HG03039 (cell line): ENCODE data around the gene CD8A.
A peak's percentile ranks its signal among the peaks of the same experiment; 100 is the strongest.

Experiments used
- ATAC-seq: cut with Tn5 transposase; IDR thresholded peaks from one replicate; pipeline ENCODE4 v1.9.1; 2021; ENCODE audit warnings: mild to moderate bottlenecking, moderate library complexity; ENCODE audit not compliant: unreplicated experiment

The CD8A gene

DNA sequence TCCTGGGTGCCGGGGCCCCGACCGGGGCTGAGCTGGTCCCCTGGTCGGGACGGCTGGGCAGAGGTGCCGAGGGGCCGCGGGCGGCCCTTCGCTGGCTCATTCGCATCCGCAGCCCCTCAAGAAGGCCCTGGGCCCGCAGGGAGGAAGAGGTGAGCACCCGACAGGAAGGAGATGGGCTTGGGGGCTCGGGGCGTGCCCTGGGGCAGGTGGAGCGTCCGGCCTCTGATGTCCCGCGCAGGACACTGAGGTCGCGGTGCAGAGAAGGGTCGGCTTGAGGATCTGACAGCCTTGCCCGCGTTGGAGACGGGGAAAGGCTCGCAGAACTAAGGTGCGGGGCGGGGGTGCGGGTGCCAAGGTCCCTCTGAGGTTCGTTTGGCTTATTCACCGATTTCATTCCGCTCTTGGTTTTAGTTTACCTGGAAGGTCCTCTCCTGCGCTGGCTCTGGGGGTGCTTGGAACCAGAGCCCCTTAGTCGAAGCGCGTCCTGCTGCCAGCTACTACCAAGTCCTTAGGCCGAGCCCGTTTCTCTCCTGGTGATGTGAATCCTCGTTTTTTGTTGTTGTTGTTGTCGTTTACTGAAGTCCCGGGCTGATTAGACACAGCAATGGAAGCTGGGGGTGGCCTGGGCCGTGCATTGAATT lies 18.9 kb upstream of the CD8A start:
- no peak for ATAC-seq

DNA sequence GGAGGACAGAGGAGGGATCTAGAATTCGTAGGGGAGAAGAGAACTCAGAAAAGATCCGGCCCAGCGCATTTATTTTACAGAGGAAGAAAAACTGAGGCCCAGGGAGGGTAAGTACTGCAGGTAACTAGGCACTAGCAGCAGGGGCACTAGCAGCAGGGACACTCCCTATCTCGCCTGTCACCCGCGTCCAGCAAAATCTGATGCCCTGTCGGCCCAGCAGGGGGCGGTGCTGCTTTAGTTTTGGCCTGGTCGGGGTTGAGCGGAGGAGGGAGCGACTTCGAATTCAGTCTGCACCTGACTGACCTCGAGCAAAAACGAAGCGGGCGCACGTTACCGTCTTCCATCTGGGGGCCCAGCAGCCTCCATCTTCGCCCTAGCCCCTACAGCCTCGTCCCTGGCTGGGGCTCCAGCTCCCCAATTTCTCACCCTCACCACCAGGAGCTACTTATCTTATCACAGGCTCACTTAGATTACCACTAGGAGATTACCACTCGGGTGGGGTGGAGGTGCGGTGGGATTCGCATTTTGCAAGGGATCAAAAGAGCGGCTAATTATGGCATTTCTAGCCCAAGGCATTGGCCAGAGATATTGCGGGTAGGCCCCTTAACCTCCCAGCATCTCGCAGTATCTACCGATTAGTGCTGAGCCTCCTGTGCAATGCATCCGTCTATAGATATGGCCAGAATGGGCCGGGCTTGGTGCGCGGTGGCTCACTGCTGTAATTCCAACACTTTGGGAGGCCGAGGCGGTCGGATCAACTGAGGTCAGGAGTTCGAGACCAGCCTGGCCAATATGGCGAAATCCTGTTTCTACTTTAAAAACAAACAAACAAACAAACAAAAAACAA lies 17.8 kb upstream of the CD8A start:
- ATAC-seq: peak; percentile 85

DNA sequence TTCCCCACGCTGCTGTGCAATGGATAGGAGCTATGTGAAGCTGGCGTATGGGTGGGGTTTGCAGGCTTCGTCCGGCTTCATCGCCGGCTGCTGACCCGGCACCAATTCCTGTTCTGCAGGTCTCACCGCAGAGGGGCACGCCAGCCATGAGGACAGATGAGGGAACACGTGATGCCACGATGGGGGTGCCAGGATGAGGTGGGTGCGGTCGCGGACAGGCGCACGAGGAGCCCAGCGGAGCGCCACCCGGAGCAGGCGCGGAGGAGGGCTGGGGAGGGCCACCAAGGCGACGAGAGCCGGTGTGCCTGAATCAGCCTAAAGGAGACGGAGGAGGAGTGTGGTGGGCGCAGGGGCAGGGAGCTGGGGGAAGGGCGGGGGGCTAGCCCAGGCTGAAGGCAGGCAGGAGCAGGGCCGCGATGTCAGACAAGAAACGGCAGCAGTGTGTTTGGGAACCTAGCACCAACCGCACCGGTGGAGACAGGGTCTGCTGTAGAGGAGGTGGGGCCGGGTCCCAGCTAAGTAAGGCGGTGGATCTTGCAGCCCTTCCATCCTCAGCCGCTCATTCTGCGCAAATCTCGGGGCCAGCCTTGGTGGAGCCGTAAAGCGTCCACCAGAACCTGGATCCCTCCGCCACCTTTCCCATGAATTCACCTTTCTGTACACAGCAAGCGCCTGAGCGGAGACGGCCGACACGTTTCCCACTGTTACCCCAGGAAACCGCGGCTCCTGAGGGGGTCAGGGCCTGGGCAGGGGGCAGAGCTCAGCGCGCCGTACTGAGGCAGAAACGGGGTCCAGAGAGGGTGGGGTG lies 17.0 kb upstream of the CD8A start:
- no peak for ATAC-seq

DNA sequence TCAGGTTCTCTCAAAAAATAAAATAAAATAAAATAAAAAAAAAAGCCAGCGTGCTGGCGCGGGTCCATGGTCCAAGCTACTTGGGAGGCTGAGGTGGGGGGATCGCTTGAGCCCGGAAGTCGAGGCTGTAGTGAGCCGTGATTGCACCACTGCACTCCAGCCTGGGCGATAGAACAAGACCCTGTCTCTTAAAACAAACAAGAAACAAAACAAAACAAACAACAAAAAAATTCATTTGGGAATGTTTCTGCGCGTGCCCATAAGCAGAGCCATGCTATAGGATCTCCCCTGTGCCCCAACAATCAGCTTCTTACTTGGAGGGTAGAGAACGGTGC lies 16.4 kb upstream of the CD8A start:
- no peak for ATAC-seq

GRCh38 chr2:86806059-86806857 lies 15.5 kb upstream of the CD8A start:
- ATAC-seq: no peak

DNA sequence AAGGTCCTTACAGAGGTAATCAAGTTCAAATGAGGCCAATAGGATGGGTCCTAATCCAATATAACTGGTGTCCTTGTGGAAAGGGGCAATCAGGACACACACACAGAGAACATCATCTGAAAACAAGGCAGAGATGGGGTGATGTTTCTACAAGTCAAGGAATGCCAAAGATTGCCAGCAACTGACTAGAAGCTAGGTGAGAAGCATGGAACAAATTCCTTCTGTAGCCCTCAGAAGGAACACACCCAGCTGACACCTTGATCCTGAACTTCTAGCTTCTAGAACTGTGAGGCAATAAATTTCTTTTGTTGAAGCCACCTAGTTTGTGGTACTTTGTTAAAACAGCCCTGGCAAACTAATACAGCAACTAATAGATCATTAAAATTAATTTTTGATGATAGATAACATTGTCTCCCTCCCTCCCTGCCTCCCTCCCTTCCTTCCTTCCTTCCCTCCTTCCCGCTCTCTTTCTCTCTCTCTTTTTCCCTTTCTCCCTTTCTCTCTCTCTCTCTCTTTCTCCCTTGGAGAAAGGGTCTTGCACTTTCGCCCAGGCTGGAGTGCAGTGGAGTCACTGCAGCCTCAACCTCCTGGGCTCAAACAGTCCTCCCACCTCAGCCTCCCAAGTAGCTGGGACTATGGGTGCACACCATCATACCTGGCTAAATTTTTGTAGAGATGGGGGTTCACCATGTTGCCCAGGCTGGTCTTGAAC lies 10.3 kb upstream of the CD8A start:
- no peak for ATAC-seq

GRCh38 chr2:86794861-86795260 lies 4.1 kb upstream of the CD8A start:
- ATAC-seq: no peak

GRCh38 chr2:86793752-86794151 lies 3.0 kb upstream of the CD8A start:
- no peak for ATAC-seq

- no peak for ATAC-seq
Measured at GRCh38 chr2:86791573-86791972, 860 bp upstream of the CD8A start.

DNA sequence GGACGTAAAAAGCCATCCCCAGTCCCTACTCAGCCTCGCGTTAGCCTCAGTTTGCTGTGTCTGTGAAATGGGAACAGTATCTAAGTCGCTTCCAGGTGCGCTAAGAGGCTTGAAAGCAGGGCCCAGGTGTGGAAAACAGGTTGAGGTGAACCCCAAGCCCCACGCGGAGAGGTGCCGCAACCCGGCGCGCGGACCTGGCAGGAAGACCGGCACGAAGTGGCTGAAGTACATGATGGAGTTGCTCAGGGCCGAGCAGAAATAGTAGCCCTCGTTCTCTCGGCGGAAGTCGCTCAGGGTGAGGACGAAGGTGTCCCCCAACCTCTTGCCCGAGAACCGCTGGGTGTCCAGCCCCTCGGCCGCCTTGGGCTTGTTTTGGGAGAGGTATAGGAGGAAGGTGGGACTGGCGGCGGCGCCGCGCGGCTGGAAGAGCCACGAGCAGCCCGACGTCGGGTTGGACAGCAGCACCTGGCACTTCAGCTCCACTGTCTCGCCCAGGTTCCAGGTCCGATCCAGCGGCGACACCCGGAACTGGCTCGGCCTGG lies 508 bp downstream of the CD8A start:
- ATAC-seq: no peak

DNA sequence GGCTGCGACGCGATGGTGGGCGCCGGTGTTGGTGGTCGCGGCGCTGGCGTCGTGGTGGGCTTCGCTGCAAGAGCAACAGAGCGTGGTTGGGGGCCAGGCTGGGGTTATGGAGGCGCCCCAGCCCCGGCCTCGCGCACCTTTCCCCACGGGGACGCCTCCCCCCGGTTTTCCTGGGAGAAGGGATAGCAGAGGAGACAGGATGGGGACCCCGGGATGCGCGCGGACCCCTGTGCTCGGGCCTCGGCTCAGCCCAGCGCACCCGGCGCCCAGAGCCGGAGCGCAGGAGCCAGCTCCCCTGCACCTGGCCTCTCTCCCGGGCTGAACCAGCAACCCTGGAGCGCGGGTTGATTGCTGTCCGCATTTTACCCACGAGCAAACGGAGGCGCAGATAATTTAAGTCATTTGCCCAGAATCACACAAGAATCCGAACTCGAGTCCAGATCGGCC lies 1.0 kb downstream of the CD8A start:
- no peak for ATAC-seq

GRCh38 chr2:86788881-86789686 lies 1.6 kb downstream of the CD8A start:
- ATAC-seq: no peak

DNA sequence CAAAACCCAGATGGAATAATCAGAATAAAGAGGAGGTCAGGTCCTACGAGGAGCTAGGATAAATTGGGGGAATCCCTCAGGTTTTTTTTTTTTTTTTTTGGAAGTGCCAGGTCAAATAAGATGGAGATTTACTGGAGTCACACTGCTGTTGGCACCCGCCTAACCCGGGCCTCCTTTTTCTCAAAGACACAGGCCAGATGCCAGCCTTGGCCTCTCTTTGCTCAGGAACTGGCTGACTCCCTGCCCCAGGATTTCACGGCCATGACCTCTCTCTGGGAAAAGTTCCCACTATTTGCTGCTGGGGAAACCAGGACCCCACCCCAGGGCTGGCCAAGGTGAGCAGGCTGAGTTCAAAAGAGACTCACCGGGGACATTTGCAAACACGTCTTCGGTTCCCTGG lies 2.5 kb downstream of the CD8A start:
- no peak for ATAC-seq

DNA sequence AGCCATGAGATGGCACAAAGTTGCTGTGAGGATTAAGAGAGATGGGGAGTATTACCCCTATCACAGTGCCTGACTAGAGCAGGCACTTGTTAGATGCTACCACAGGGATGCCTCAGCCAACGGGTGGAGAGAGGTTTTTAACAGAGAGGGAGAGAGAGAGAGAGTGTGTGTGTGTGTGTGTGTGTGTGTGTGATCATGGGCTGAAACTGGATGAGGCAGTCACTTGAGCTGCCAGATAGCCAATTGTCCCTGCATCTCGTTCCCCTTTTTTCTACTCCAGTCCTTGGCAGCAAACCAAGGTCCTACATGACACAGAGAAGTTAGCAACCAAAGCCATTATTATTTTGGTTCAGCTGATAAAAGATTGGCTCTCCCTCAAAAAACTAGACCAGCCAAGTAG lies 3.0 kb downstream of the CD8A start:
- ATAC-seq: no peak

DNA sequence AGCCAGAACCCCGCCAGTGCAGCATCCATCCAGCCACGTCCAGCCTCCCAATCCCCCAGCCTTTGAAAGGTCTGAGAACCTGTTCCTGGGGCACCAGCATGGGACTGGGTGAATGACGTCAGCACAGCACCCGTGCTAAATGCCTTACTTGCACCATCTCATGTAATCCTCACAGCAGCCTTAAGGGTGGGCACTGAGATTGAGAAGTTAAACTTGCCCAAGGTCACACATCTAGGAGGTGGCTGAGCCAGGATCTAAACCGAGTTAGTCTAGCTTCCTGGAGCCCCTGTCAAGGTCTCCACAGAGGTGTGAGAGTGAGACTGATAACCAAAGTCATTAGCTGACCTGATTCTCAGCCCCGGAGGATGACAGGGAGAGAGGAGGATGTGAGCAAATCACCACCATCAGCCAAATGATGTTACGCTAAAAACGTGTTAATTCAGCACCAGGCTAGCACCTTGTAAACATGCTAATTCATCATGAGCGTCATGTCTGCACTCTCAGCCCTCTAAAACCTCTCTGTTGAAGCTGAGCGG lies 4.6 kb downstream of the CD8A start:
- no peak for ATAC-seq

GRCh38 chr2:86785456-86785855 lies 5.3 kb downstream of the CD8A start:
- no peak for ATAC-seq

DNA sequence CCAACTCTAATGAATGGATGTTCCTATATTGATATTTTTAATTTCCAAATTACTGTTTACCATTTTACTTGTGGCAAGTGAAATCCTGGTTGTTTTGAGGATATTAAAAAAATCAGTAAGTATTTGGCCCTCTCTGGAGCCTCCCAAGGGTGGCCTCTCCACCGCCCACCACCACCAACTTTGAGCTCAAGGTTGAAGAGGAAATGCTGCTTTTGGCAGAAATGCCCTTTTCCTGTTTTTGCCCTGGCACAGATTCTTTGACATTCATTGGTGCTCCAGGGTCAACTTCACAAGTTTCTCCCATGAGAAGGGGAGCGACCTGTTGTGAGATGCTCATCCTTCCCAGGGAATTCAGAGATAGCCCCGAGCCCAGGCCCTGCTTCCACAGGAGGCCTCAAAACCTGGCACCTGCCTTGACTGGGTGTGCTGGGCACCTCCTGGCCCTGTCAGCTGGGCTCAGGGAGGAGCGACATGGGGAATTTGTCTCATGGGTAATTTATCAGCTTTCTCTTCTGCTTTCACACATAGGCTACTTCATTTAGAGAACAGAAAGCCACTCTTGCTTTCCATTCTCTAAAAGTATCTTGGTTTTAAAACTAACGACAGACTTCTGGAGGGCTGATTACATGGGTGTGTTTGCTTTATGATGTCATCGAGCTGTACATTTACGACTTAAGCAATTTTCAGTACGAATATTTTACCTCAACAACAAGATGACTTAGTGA lies 6.9 kb downstream of the CD8A start:
- ATAC-seq: peak; percentile 91

GRCh38 chr2:86782748-86783147 lies 8.0 kb downstream of the CD8A start:
- ATAC-seq: no peak
